Adipocyte (in vitro differentiated cells): ENCODE data around the gene TCEAL3.
"Not testable (repeated sequence)": the region's sequence is repeated elsewhere in the genome, so short reads cannot be mapped to it uniquely, and the experiment has no call there.

Experiments used
- DNase-seq: peaks from one replicate; pipeline ENCODE4 v3.0.0-alpha.2; 2015; ENCODE audit warnings: low read depth
- H3K27me3 ChIP-seq: replicated peaks from 2 replicates; pipeline ENCODE4 v1.7.0; 2013; ENCODE audit warnings: mild to moderate bottlenecking, low read length, moderate library complexity; ENCODE audit not compliant: control insufficient read depth, insufficient read depth
- H3K36me3 ChIP-seq: 2 replicates; pipeline ENCODE4 v1.7.0; 2013; ENCODE audit warnings: low read length, mild to moderate bottlenecking, moderate library complexity; ENCODE audit not compliant: control insufficient read depth, insufficient read depth, severe bottlenecking
- H3K4me1 ChIP-seq: 2 replicates; pipeline ENCODE4 v1.7.0; 2013; ENCODE audit warnings: mild to moderate bottlenecking, low read length, moderate library complexity; ENCODE audit not compliant: control insufficient read depth, insufficient read depth
- H3K4me3 ChIP-seq: 2 replicates; pipeline ENCODE4 v1.7.0; 2013; ENCODE audit warnings: mild to moderate bottlenecking, low read length, moderate library complexity
- H3K9ac ChIP-seq: 2 replicates; pipeline ENCODE4 v1.7.0; 2013; ENCODE audit warnings: mild to moderate bottlenecking, low read length, moderate library complexity
- H3K9me3 ChIP-seq: 2 replicates; pipeline ENCODE4 v1.7.0; 2013; ENCODE audit warnings: mild to moderate bottlenecking, low read length, moderate library complexity; ENCODE audit not compliant: control insufficient read depth

TCEAL3 gene

DNA sequence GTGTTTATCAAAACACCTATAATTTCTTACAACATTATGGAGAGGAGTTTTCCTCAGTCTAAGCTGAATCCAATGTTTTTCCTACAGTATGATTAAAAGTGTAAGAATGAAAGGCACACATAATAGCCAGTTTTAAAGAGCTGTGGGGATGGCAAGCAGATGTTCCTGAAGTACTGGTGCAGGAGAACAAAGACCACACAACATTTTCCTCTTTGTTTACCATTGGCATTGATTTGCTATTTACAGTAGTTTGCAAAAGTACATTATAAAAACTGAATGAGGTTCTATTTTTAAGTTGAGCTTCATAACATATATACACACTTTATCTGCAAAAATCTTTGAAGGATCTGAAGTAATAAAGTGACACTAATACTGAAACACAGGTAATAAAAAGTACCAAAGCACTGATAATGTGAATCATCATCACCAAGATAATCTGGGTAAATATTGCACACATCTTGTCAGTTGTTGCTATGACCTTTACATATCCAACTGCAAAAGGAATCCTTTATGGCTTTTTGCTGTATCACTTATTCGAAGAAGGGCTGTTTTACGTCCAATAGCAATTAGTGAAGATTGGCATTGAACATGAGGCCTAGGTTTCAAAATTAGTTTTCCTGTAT is 43.5 kb downstream of the TCEAL3 start:
- no peak overlapping the region for H3K4me3 ChIP-seq
- no peak overlapping the region for H3K9ac ChIP-seq
- no peaks in the 10 kb centered on the region for H3K36me3 ChIP-seq

DNA sequence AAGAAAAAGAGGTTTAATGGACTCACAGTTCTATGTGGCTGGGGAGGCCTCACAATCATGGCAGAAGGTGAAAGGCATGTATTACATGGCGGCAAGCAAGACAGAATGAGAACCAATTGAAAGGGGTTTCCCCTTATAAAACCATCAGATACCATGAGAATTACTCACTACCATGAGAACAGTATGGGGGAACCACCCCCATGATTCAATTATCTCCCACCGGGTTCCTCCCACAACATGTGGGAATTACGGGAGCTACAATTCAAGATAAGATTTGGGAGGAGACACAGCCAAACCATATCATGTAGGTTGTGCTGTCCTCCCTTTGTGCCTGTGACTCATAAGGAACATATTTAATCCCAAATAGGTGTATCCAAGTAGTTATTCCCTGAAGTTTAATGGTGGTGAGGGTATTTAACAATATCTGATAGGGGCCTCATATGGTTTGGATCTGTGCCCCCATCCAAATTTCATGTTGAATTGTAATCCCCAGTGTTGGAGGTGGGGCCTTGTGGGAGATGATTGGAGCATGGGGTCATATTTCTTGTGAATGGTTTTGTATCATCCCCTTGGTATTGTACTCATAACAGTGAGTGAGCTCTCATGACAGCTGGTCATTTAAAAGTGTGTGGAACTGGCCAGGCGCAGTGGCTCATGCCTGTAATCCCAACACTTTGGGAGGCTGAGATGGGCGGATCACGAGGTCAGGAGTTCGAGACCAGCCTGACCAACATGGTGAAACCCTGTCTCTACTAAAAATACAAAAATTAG is 47.7 kb downstream of the TCEAL3 start:
- not testable (repeated sequence) for H3K4me3 ChIP-seq, H3K9me3 ChIP-seq, H3K36me3 ChIP-seq, H3K4me1 ChIP-seq, DNase-seq, H3K9ac ChIP-seq, H3K27me3 ChIP-seq

More for the DNA sequence above, 43.5 kb downstream of the TCEAL3 start:
- H3K4me1 ChIP-seq, result no peaks in the 10 kb centered on the region
- DNase-seq, result no peak
- H3K27me3 ChIP-seq, result no peaks in the 10 kb centered on the region
- H3K9me3 ChIP-seq, result peaks cover 24% of the 10 kb centered on the region

DNA sequence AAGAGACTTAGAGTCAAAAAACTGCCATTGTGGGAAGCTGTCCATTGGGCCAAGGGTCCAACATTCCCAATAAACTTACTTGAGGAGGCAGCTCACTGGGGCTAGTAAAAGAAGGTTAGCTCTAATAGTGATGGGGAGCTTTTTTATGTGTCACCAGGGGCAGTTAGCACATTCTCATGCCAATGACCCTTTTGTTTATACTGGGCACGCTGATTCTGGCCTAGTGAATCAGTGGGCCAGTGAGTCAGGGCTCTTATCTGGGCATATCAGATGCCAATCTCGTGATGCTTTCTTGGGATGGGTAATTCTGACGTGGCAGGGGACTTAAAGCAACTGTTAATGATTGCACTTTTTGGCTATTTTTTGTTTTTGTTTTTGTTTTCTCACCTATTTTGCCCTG is 48.9 kb downstream of the TCEAL3 start:
- no peak overlapping the region for H3K4me3 ChIP-seq

DNA sequence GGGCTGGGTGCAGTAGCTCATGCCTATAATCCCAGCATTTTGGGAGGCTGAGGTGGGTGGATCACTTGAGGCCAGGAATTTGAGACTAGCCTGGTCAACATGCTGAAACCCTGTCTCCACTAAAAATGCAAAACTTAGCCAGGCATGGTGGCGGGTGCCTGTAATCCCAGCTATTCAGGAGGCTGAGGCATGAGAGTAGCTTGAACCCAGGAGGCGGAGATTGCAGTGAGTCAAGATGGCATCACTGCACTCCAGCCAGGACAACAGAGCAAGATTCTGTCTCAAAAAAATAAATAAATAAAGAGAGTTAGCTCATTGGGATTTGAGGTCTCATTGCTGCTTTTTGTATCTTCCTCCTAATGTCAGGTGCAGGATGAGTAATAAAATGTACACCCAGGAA is 49.3 kb downstream of the TCEAL3 start:
- not testable (repeated sequence) for H3K9me3 ChIP-seq, H3K4me3 ChIP-seq, H3K4me1 ChIP-seq, H3K9ac ChIP-seq, DNase-seq, H3K27me3 ChIP-seq, H3K36me3 ChIP-seq

More for the DNA sequence above, 48.9 kb downstream of the TCEAL3 start:
- Histone ChIP-seq H3K9ac (no peak overlapping the region), H3K9me3 (peaks cover 5% of the 10 kb centered on the region), H3K4me1 (peaks cover 8% of the 10 kb centered on the region), H3K36me3 (no peaks in the 10 kb centered on the region), H3K27me3 (no peaks in the 10 kb centered on the region)
- DNase-seq, result peak; percentile 48

DNA sequence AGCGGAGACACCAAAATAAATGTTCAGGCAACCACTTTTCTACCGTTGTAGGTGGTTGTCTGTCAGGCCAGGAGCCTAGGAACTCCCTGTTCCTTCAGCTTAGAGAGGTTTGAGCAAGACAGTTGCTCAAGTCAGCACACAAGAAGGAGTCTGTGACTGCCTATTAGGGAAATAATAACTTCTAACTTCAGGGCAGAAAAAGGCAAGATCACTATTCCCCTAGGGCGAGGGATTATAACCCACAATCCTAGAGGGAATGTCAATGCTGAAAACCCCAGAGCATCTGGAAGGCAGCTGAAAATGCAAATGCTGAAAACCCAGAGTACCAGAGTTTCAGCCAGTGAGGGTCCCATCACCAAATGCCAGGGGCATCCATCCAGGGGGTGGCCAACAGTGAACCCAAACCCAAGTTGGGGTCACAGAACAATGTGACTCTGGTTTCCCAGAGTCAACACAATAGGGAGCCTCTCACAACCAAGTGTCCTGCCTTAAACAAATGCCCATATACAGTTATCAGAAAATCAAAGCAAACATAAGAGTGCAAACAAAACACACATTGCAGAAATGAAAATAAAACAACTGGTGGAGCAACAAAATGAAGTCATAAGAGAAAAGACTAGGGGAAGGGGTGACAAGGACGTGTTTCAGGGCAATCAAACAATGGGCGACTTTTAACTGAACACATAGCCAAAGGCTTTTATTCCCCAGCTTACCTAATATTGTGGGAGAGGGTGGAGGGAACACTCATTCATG is 51.1 kb downstream of the TCEAL3 start:
- no peak overlapping the region for H3K9ac ChIP-seq
- peaks cover 8% of the 10 kb centered on the region for H3K4me1 ChIP-seq
- peaks cover 3% of the 10 kb centered on the region for H3K27me3 ChIP-seq

DNA sequence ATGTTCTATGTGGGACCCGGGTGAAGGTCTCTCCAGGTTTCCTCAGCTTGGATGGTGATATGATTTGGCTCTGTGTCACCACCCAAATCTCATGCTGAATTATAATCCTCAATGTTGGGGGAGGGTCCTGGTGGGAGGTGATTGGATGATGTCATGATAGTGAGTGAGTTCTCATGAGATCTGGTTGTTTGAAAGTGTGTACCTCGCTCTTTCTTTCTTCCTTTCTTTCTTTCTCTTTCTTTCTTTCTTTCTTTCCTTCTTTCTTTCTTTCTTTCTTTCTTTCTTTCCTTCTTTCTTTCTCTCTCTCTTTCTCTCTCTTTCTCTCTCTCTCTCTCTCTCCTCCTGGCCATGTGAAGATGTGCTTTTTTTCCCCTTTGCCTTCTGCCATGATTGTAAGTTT is 51.7 kb downstream of the TCEAL3 start:
- not testable (repeated sequence) for H3K9me3 ChIP-seq, H3K27me3 ChIP-seq, H3K9ac ChIP-seq, H3K4me3 ChIP-seq, H3K4me1 ChIP-seq, DNase-seq, H3K36me3 ChIP-seq

More for the DNA sequence above, 51.1 kb downstream of the TCEAL3 start:
- Histone ChIP-seq H3K4me3 (no peak overlapping the region), H3K9me3 (peaks cover 5% of the 10 kb centered on the region), H3K36me3 (no peaks in the 10 kb centered on the region)
- no peak for DNase-seq
